ENCODE measurements around the gene WARS2.

Gene WARS2

DNA sequence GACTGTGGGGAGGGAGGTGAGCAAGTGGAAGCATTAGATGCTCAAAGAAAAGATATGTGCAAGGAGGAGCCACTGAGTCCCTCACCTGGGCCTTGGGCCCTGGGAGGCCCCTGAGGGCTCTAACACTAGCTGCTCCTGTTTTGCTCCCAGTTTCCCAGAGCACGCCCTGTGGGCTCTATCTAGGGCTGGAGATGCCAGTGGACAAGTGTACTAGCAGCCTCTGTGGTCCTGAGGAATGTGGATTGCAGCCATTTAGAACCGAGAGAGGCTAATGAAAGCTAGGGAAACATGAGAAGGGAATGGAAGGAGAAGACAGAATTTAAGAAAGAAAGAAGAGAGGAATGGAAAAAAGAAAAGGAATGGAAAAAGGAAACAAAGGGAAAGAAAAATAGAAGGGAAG, 142.3 kb downstream of the WARS2 start:
- no peak for DNase-seq (ENCODE audit: low read depth)

DNA sequence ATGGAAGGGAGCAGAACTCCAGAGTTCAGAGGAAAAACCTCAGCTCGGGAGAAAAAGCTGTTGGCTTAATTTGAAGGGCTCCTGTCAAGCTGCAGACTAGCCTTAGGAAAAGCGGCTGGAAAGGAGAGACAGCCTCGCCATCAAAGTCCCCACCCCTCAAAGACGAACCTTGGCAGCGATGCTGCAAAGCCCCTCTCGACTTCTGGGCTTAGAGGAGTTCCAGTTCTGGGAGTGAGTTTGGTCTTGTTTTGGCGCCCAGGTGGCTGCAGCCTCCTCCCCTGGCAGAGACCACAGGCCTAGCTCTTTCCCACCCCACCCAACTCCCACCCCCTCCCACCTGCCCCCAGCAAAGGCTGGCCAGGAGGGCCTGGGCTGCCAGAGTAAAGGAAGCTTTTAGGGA, 143.2 kb downstream of the WARS2 start:
- no peak for DNase-seq (ENCODE audit: low read depth)

DNA sequence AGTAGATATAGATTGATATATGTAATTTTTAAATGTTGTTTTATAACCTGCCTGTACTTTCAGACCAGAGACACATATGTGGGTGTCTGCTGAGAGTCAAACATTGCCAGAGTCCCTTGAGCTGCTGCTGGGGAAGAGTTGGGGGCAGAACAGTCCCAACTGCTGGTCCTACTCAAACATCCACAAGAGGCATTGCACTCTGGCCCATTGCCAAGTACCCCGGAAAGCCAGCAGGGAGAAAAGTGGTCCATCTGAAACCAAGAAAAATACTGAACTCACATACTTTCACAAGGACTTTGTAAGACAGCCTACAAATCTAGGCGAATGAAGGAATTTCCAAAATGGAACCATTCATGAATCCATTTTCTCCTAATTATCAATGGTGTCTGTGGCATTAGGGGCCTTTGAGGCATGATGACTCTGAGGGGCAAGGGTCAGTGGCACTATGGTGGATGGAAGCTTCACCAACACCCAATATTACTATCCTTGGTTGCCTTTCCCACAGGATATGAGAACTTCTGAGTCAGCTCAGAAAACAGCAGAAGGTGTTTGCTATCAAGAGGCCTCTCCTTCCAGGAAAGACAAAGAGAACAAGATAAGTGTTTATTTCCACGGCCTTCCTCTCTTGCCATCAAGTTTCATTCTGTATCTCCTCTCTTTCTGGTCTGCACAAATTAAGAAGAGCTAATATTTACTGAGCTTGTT, 145.0 kb downstream of the WARS2 start:
- no peak for DNase-seq (ENCODE audit: low read depth)

- no peak for DNase-seq (ENCODE audit: low read depth)
These were observed 146.8 kb downstream of the WARS2 start for GRCh38 chr1:118993700-118994026.

DNA sequence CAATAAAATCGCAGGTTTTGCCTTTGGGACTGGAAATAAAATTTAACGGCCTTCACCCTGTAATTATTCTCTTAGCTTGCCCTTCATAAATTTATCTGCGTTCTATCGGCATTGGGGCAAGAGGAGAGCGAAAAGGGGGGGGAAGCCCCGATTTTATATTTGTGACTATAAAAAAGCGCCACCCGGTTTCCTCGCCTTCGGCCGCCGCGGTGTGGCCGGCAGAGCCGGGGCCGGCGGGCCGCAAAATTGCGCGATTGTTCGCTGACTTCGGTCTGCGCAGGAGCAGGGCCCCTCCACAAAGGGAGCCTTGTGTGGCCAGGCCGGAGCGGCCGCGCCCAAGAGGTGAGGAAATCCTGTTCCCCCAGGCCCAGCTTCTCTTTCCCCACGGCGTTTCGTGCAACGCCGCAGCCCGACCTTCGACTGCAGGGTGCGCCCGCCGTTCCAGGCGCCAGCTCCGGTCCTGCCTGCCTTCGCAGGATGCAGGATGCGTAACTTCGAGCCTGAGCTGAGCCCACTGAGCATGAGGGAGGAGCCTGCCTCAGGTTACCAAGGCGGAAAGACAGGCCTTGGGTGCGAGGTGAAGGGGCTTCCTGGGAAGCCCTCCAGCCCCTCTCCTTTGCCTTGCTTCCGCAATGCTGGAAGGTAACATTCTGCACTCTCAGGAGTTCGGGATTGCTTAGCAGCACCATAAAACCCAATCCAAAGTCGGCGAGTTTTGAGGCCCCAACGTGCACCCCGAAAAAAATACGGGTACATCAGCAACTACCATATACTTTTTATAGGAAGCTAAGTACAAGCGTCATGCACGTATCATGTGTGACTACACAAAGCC, 147.4 kb downstream of the WARS2 start:
- DNase-seq (ENCODE audit: low read depth) = no peak

DNA sequence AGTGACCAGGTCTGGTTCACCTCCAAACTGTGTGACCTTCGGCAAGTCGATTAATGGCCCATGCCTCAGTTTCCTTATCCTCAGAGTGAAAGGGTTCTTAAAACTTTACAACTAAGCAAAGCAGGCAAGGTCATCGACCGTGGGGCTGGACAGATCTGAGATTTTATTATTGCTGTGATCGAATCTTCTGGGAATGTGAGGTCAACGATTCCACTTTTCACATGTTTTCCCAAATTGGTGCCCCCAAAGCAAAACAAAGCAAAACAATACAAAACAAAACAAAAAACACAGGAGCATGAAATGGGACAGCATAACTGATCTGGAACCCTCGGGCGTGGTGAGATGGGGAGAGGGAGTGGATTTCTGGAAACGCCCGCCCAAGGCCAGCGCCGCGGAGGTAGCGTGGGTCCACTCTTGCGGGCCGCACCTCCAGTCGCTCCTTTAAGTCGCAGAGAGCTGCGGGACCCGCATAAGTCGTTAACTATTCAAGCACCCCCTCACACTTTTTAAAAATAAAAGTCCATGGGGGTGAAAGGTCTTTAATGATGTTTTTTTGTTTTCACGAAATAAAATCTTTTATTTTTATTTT, 148.1 kb downstream of the WARS2 start:
- no peak for DNase-seq (ENCODE audit: low read depth)

GRCh38 chr1:118991448-118991847, 149.0 kb downstream of the WARS2 start:
- DNase-seq (ENCODE audit: low read depth) = no peak

- DNase-seq (ENCODE audit: low read depth) = no peak
These were observed 149.8 kb downstream of the WARS2 start for GRCh38 chr1:118990513-118991152.

- DNase-seq (ENCODE audit: low read depth) = no peak
These were observed 150.5 kb downstream of the WARS2 start for GRCh38 chr1:118989878-118990378.

GRCh38 chr1:118989006-118989815, 151.2 kb downstream of the WARS2 start:
- no peak for DNase-seq (ENCODE audit: low read depth)

DNA sequence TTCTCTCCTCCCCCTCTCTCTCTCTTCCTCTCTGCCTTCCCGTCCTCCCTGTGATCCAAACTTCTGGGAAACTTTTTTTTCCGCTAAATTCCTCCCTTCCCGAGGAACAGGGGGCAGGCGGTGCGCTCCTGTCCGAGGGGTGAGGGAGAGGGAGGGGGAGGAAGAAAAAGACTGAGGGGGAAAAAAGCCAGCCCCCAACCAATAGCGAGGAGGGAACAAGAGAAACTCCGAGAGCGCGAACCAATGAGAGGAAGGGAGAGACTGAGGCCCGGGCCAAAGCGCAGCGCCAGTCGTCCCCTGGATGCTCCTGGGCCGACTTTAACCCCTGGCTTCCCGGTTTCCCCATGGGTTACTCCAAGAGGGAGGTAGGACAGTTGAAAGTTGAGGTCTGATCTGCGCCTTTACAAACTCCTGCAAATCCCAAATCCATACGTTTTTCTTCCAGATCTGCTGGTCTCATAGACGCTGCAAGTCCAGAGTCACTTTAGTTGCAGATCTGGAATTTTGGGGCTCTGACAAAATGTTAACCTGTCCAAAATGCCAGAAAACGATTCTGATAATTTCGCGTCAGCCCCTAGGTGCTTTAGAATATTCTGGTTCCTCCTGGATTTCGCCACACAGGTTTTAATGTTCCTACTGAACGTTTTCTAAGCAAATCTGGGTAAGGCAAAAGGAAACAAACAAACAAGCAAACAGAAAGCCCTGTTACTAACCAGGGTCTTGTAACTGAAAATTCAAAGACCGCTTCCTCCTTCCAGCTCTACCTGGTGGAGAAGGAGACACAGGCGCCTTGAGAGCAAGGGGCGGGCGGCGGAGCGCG, 152.1 kb downstream of the WARS2 start, which contains the start of gene TBX15:
Gene TBX15, minus strand, starts transcription at position 158 of the 820 bp plus-strand sequence. CDS start 548 bp downstream, outside the sequence.
- no peak for DNase-seq (ENCODE audit: low read depth)

GRCh38 chr1:118987468-118988185, 152.8 kb downstream of the WARS2 start:
- DNase-seq (ENCODE audit: low read depth) = no peak

- DNase-seq (ENCODE audit: low read depth) = no peak
These were observed 153.6 kb downstream of the WARS2 start for GRCh38 chr1:118986555-118987467.

GRCh38 chr1:118985640-118986554, 154.6 kb downstream of the WARS2 start:
- DNase-seq (ENCODE audit: low read depth) = no peak

DNA sequence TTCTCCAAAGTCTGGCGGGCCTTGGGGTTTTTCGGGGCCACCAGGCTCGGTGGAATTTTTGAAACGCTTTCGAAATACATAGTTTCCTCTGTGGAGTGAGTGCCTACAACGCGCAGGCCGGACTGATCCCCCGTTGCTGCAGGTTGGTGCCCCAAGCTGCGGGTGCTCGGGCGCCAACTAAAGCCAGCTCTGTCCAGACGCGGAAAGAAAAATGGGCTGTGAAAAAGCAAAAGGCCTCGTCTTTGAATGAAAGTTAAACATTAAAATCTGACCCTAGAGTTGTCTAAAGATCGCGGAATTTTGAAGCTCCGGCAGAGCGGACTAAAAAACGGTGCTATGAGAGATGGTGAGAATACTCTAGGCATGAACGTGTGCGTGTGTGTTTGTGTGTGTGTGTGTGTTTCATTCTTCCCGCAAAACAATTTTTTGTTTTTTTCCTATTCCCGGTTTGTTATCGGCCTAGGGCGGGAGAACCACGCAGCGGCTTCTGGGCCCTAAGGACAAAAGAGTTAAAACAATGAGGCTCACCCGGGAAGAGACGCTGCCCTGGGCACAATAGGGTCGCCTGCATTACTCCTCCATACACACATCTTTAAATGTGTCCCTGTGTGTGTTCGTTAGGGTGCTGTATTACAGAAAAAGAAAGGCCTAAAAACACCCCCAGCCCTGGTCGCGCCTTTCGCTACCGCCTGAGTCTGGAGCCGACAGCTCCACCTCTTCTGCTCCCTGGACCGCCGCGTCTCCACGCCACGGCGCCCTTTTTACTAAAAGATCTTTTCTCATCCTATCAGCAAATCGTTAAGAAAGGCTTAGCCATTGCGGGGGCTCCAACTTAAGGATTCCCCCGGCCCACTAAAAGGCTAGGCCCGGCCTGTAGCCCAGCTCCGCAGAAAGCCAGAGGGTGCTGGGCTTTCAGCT, 155.5 kb downstream of the WARS2 start:
- no peak for DNase-seq (ENCODE audit: low read depth)

DNA sequence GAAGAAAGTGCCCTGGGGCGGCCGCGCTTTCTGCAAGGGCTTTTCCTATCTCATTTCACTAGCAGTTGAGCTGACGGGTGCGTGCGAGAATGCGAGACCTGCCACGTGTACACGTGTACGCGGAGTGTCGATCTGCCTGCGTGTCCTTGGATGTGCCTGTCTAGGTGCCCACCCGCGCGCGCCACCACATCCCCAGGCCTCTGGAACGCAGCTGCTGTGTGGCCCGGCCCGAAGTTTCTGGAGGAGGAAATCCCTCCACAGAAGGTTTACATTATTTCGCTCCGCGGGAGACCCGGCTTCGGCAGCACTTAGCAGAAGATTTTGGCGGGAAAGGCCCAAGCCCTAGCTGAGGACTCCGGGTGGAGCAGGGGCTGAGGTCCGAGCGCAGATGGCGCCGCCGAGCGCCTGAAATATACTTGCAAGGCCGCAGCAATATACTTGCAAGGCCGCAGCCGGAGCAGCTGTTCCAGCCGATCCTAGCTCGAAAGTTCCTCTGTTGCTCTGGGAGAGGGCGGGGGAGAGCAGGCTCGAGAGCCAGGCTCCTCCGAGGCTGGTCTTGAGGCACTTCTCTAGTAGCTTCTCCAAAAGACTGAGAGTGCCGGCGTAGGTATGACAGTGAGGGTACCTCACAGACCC, 156.2 kb downstream of the WARS2 start:
- DNase-seq (ENCODE audit: low read depth) = no peak
